Activated CD4-positive, alpha-beta T cell treated with anti-CD3 and anti-CD28 coated beads, Interleukin-2, amount 10 ng/mL, durations not matched to agents 24 days and 14 days (primary cell): ENCODE results near the gene PLAC8L1. TPM values are rescaled to one million over a fixed set of nuclear protein-coding genes. Genes with fewer than 3 reads are reported as not detected.

ENCODE experiments used
- DNase-seq: peaks from one replicate; pipeline ENCODE4 v3.0.0; 2022
- H3K27ac Mint-ChIP-seq: one replicate; pipeline ENCODE4 v1.8.0; 2022; ENCODE audit warnings: mild to moderate bottlenecking, mixed read lengths
- H3K27me3 Mint-ChIP-seq: one replicate; pipeline ENCODE4 v1.8.0; 2022; ENCODE audit warnings: mixed read lengths
- H3K36me3 Mint-ChIP-seq: one replicate; pipeline ENCODE4 v1.8.0; 2022; ENCODE audit warnings: low read depth, mild to moderate bottlenecking, mixed read lengths
- H3K4me1 Mint-ChIP-seq: one replicate; pipeline ENCODE4 v1.8.0; 2021; ENCODE audit warnings: mixed read lengths
- H3K4me3 Mint-ChIP-seq: one replicate; pipeline ENCODE4 v1.8.0; 2022; ENCODE audit warnings: mild to moderate bottlenecking, moderate library complexity, mixed read lengths
- H3K9me3 Mint-ChIP-seq: one replicate; pipeline ENCODE4 v1.8.0; 2021; ENCODE audit warnings: mixed read lengths
- intact Hi-C: fragments of 100-400 bp; cut with micrococcal nuclease; formaldehyde crosslinking; loops from one replicate; pipeline ENCODE4 v1.15.1; 2023
- total RNA-seq: library from RNA; stranded (reverse); gene quantifications from 2 replicates; pipeline ENCODE4 v1.2.3, GENCODE V29; 2022

The PLAC8L1 gene
- total RNA-seq, 1 donor from 2014 or later: 1.2 TPM

- H3K4me1 Mint-ChIP-seq: no peaks in the 10 kb centered on the region
- no peak overlapping the region for H3K4me3 Mint-ChIP-seq
- no peak overlapping the region for H3K27ac Mint-ChIP-seq
- H3K9me3 Mint-ChIP-seq: no peaks in the 10 kb centered on the region
- intact Hi-C loops: no loop called here
- H3K36me3 Mint-ChIP-seq: no peaks in the 10 kb centered on the region
- no peak for DNase-seq
- H3K27me3 Mint-ChIP-seq: no peaks in the 10 kb centered on the region
These were observed 1.8 kb downstream of the PLAC8L1 start for GRCh38 chr5:146103594-146103993.

GRCh38 chr5:146101646-146102045 lies 3.7 kb downstream of the PLAC8L1 start:
- no peak overlapping the region for H3K27ac Mint-ChIP-seq
- DNase-seq: no peak
- H3K9me3 Mint-ChIP-seq: no peaks in the 10 kb centered on the region
- no peaks in the 10 kb centered on the region for H3K4me1 Mint-ChIP-seq
- no peak overlapping the region for H3K4me3 Mint-ChIP-seq
- H3K36me3 Mint-ChIP-seq: no peaks in the 10 kb centered on the region
- H3K27me3 Mint-ChIP-seq: no peaks in the 10 kb centered on the region
- intact Hi-C loops: no loop called here

- Mint-ChIP-seq H3K27me3 (no peaks in the 10 kb centered on the region), H3K9me3 (no peaks in the 10 kb centered on the region), H3K27ac (no peak overlapping the region), H3K36me3 (no peaks in the 10 kb centered on the region), H3K4me3 (no peak overlapping the region), H3K4me1 (no peaks in the 10 kb centered on the region)
- intact Hi-C loops: no loop called here
- no peak for DNase-seq
These were observed 7.3 kb downstream of the PLAC8L1 start for GRCh38 chr5:146098047-146098446.

GRCh38 chr5:146091881-146092280 lies 13.5 kb downstream of the PLAC8L1 start:
- Mint-ChIP-seq H3K27ac (no peak overlapping the region), H3K36me3 (no peaks in the 10 kb centered on the region), H3K4me1 (no peaks in the 10 kb centered on the region), H3K27me3 (no peaks in the 10 kb centered on the region), H3K9me3 (no peaks in the 10 kb centered on the region), H3K4me3 (no peak overlapping the region)
- DNase-seq: no peak
- intact Hi-C loops: no loop called here

- H3K4me1 Mint-ChIP-seq: no peaks in the 10 kb centered on the region
- H3K27me3 Mint-ChIP-seq: no peaks in the 10 kb centered on the region
- H3K27ac Mint-ChIP-seq: no peak overlapping the region
- H3K36me3 Mint-ChIP-seq: no peaks in the 10 kb centered on the region
- DNase-seq: no peak
- no peaks in the 10 kb centered on the region for H3K9me3 Mint-ChIP-seq
- no peak overlapping the region for H3K4me3 Mint-ChIP-seq
- intact Hi-C loops: no loop called here
These were observed 16.1 kb downstream of the PLAC8L1 start for GRCh38 chr5:146089287-146089686.

- Mint-ChIP-seq H3K36me3 (no peaks in the 10 kb centered on the region), H3K27me3 (no peaks in the 10 kb centered on the region), H3K4me3 (no peak overlapping the region), H3K27ac (no peak overlapping the region), H3K9me3 (no peaks in the 10 kb centered on the region), H3K4me1 (peaks cover 2% of the 10 kb centered on the region)
- no peak for DNase-seq
- intact Hi-C loops: no loop called here
These were observed 17.3 kb downstream of the PLAC8L1 start for GRCh38 chr5:146088098-146088497.

- Mint-ChIP-seq H3K4me3 (no peak overlapping the region), H3K27me3 (peaks cover 10% of the 10 kb centered on the region), H3K4me1 (peaks cover 15% of the 10 kb centered on the region), H3K36me3 (no peaks in the 10 kb centered on the region), H3K9me3 (no peaks in the 10 kb centered on the region), H3K27ac (no peak overlapping the region)
- intact Hi-C loops: no loop called here
- no peak for DNase-seq
These were observed 21.0 kb downstream of the PLAC8L1 start for GRCh38 chr5:146084376-146084775.

- H3K27ac Mint-ChIP-seq: no peak overlapping the region
- intact Hi-C loops: no loop called here
These were observed 22.6 kb downstream of the PLAC8L1 start for GRCh38 chr5:146082798-146083197.

GRCh38 chr5:146081556-146081955 lies 23.8 kb downstream of the PLAC8L1 start:
- intact Hi-C loops: no loop called here
- peaks cover 18% of the 10 kb centered on the region for H3K4me1 Mint-ChIP-seq
- no peak overlapping the region for H3K27ac Mint-ChIP-seq
- no peaks in the 10 kb centered on the region for H3K9me3 Mint-ChIP-seq
- no peak for DNase-seq
- H3K4me3 Mint-ChIP-seq: no peak overlapping the region
- H3K36me3 Mint-ChIP-seq: no peaks in the 10 kb centered on the region
- peaks cover 31% of the 10 kb centered on the region for H3K27me3 Mint-ChIP-seq

More at GRCh38 chr5:146082798-146083197, 22.6 kb downstream of the PLAC8L1 start:
- no peaks in the 10 kb centered on the region for H3K36me3 Mint-ChIP-seq
- H3K4me1 Mint-ChIP-seq: peaks cover 18% of the 10 kb centered on the region
- peaks cover 23% of the 10 kb centered on the region for H3K27me3 Mint-ChIP-seq
- H3K4me3 Mint-ChIP-seq: no peak overlapping the region
- H3K9me3 Mint-ChIP-seq: no peaks in the 10 kb centered on the region
- DNase-seq: no peak

- no peaks in the 10 kb centered on the region for H3K9me3 Mint-ChIP-seq
- no peak overlapping the region for H3K27ac Mint-ChIP-seq
- no peaks in the 10 kb centered on the region for H3K36me3 Mint-ChIP-seq
- peaks cover 18% of the 10 kb centered on the region for H3K4me1 Mint-ChIP-seq
- H3K4me3 Mint-ChIP-seq: no peak overlapping the region
- DNase-seq: peak; percentile 63
- intact Hi-C loops: loop anchor here (5.0 kb wide), 1 partner anchor 133 kb away; no protein-coding TSS in a partner anchor
- H3K27me3 Mint-ChIP-seq: peaks cover 32% of the 10 kb centered on the region
These were observed 25.5 kb downstream of the PLAC8L1 start for GRCh38 chr5:146079695-146080373.

- intact Hi-C loops: loop anchor here (5.0 kb wide), 1 partner anchor 131 kb away; no protein-coding TSS in a partner anchor
- no peak for DNase-seq
- Mint-ChIP-seq H3K4me3 (no peak overlapping the region), H3K27ac (no peak overlapping the region), H3K4me1 (peaks cover 18% of the 10 kb centered on the region), H3K36me3 (no peaks in the 10 kb centered on the region), H3K27me3 (peaks cover 34% of the 10 kb centered on the region), H3K9me3 (no peaks in the 10 kb centered on the region)
These were observed 26.8 kb downstream of the PLAC8L1 start for GRCh38 chr5:146078566-146078965.

GRCh38 chr5:146076455-146076854 lies 28.9 kb downstream of the PLAC8L1 start:
- DNase-seq: no peak
- H3K27ac Mint-ChIP-seq: no peak overlapping the region
- H3K36me3 Mint-ChIP-seq: no peaks in the 10 kb centered on the region
- peaks cover 13% of the 10 kb centered on the region for H3K4me1 Mint-ChIP-seq
- H3K9me3 Mint-ChIP-seq: no peaks in the 10 kb centered on the region
- no peak overlapping the region for H3K4me3 Mint-ChIP-seq
- intact Hi-C loops: loop anchor here (5.0 kb wide), 1 partner anchor 129 kb away; no protein-coding TSS in a partner anchor
- peaks cover 34% of the 10 kb centered on the region for H3K27me3 Mint-ChIP-seq

GRCh38 chr5:146076028-146076427 lies 29.3 kb downstream of the PLAC8L1 start:
- Mint-ChIP-seq H3K9me3 (no peaks in the 10 kb centered on the region), H3K4me1 (peaks cover 13% of the 10 kb centered on the region), H3K4me3 (no peak overlapping the region), H3K27ac (no peak overlapping the region), H3K36me3 (no peaks in the 10 kb centered on the region), H3K27me3 (peaks cover 36% of the 10 kb centered on the region)
- intact Hi-C loops: loop anchor here (5.0 kb wide), 1 partner anchor 129 kb away; no protein-coding TSS in a partner anchor
- DNase-seq: no peak

- Mint-ChIP-seq H3K27ac (no peak overlapping the region), H3K4me3 (no peak overlapping the region), H3K9me3 (no peaks in the 10 kb centered on the region), H3K27me3 (peaks cover 24% of the 10 kb centered on the region), H3K36me3 (no peaks in the 10 kb centered on the region), H3K4me1 (no peaks in the 10 kb centered on the region)
- DNase-seq: no peak
- intact Hi-C loops: no loop called here
These were observed 32.0 kb downstream of the PLAC8L1 start for GRCh38 chr5:146073239-146073900.
